Limb (tissue), 2 donors: Measurements from ENCODE around the gene MICAL3.
A peak's percentile ranks its signal among the peaks of the same experiment; 100 is the strongest.
"Not testable (repeated sequence)": the region's sequence is repeated elsewhere in the genome, so short reads cannot be mapped to it uniquely, and the experiment has no call there.

Source experiments
- DNase-seq, 2 donors: peaks; one replicate each; pipeline ENCODE4 v3.0.0-alpha.2; 2016; ENCODE audit errors: extremely low spot score in 2 of 2

The MICAL3 gene

DNA sequence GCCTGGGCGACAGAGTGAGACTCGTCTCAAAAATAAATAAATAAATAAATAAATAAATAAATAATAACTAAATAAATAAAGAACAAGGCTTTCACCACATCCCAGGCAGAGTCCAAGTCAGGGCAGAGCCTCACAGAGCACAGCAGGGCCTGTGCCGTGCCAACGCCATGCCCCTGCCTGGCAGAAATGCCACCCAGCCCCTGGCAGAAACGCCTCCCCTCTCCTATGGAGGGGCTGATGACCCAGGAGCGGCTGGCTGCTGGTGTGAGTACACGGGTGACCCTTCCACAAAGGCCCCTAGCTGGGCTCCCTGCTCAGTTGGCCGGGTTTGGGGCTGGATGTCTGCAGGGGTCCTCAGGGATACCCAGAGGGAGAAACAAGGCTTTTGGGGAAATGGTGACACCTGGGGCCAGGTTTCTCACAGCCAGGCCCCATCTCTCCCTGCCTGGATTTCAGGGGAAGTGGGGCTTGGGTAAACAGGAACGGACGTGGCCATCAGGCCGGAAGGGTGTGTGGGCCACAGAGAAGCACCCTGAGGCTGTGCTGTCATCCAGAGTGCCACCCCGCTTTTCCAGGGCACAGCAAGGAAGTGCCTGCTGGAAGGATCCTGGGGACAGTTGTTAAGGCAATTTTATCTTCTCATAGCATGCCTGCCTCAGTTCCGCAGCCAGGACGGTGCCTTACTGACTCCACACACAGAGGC, 255.2 kb downstream of the MICAL3 start:
- DNase-seq = no peak

DNA sequence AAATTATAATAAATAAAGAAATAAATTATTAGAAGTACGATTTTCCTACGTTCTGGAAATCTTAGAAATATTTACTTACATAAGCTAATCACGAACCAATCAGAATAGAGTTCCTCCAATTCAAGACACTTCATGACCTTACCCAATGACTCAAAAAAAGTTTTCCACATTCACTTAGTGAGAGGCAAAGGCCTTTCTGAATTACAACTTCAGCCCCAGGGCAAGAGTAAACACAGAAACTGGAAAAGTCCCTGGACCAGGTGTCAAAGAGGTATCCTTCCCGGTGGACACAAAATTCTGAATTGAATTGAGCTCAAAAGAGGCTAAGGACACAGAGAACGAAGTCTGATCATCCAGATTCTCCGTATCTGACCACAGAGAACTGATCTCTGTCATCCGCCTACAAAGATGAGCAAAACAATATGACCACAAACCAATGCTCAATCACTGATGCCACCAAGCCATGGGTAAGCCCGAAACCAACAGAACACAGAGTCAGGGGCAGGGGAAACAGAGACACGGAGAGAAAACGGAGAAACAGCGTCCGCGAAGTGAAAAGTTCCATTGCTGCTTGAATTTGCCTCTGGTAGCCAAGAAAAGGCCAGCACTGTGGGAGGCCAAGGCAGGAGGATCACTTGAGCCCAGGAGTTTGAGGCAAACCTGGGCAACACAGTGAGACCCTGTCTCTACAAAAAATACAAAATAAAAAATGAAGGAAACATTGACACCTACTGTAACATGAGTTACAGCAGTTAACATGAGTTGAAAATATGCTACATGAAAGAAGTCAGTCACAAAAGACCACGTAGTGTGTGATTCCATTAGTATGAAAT, 256.9 kb downstream of the MICAL3 start:
- no peak for DNase-seq

DNA sequence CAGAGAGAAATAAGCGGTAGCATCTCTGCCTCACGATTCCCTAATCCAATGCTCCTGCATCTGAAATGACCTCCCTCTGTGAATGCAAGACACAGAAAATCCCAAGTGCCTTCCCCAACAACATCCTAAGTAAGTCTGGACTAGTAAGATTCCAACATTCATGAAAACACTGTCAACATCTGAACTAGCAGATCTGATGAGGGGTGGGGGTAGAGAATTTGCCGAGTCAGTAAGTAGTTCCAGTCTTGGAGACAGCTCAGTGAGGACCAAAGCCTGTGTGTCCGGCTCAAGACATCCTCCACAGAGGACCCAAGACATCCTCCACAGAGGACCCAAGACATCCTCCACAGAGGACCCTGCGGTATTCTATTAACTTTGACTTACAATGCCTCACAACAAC, 259.5 kb downstream of the MICAL3 start:
- DNase-seq = not testable (repeated sequence)

DNA sequence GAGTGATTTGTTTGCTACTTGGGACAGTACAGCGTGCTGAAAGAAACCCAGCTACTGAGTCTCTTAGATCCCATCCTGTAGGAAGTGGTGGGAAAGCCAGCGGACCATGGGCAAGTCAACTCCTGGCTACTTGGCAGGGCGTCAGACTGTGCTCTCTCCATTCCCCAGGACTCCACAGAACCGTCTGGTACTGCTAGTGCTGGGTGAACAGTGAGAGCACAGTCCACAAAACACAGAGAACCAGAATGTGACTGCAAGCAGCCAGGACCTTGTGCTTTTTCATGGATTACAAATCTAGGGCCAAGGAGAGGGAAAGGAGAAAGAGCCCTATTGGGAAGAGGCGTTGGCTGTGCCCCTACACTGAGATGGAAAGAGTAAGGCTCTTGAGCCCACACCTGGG, 260.3 kb downstream of the MICAL3 start:
- DNase-seq = no peak

DNA sequence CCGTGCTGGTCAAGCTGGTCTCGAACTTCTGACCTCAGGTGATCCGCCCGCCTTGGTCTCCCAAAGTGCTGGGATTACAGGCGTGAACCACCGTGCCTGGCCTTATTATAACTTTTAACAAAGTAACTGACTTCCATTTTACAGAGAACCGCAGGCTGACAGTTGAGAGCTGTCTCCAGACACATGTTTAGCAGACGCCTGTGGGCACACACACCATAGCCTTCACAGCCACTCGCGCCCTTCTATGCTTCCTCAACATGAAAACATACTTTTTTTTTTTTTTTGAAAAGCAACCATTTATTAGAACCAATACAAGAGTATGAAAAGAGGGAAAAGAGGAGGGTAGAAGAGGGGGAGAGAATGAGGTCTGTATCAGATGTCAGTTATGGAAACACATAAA, 260.9 kb downstream of the MICAL3 start:
- not testable (repeated sequence) for DNase-seq

DNA sequence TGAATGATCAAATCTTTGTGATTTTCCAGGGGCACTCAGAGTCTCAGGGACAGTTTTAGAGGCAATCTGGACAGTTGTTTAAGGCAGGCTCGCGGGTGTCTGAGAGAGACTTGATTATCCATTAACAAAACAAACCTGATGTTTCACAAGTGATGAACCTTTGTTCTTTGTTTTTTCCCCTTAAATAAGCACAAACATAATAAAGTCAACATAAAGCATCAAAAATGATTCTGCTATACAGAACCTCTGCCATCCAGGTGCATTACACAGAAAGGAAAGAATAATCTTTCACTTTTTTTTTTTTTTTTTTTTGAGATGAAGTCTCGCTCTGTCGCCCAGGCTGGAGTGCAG, 263.2 kb downstream of the MICAL3 start:
- DNase-seq = no peak

DNA sequence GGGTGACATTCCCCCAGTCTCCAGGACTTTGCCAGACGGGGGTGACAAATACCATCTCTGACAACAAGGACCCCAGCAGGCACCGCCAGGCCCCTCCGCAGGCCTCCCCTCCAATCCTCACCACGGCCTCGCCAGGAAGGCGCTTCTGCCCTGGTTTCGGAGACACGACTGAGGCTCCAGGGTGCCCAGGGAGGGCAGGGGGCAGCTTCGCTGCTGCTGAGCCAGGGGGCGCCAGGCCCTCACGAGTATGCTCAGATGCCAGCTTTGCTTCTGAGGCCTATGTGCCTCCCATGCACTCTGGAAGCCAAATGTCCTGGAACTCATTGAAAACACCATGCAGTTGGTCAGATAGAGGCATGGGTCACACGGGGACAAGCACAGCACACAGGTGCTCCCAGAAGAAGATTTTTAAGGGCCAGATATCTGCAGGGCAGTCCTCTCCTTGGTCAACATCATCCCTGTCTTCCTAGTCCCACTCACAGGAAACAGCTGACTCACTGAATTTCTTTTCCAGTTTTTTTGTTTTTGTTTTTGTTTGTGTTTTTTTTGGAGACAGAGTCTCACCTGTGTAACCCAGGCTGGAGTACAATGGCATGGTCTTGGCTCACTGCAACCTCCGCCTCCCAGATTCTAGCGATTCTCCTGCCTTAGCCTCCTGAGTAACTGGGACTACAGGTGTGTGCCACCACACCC, 270.0 kb downstream of the MICAL3 start:
- no peak for DNase-seq

DNA sequence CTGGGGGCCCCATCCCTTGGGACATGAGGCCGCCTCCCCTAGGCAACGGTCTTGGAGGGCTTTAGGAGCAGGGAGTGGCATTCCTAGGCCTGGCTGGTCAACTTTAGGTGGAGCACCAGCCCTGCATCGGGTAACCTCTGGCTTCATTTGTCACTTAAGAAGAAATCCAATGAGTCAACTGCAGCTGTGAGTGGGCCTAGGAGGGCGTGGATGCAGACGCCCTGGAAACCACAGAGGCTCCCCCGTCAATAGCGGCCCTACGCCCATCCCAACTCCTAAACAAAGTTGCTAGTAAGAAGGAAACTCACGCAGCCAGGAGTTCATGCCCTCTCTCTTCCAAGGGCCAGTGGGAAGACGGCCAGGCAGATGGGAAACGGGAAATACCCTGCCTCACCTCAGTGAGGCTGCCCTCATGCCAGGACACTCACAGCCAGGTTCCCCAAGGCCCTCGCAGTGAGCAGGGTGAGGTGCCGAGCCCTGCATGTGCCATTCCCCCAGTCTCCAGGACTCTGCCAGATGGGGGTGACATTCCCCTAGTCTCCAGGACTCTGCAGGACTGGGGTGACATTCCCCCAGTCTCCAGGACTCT, 270.9 kb downstream of the MICAL3 start:
- no peak for DNase-seq

DNA sequence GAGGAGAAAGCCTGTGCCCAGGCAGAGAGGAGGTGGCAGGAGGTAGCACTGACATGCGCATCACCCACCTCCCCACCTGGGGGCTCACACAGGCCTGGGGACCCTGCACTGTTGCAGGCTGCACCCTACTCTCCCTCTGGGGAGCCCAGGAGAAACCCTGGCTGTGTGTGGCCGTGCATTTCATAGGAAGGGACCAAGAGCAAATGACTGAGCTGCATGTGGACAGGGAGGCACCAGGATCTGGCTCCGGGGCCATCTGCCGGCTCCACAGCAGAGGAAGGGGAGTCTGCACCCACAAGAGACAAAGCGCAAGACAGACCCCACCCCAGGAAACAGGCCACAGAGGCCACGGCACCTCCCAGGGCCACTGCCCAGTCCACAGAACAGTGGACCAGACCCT, 272.8 kb downstream of the MICAL3 start:
- DNase-seq = no peak

DNA sequence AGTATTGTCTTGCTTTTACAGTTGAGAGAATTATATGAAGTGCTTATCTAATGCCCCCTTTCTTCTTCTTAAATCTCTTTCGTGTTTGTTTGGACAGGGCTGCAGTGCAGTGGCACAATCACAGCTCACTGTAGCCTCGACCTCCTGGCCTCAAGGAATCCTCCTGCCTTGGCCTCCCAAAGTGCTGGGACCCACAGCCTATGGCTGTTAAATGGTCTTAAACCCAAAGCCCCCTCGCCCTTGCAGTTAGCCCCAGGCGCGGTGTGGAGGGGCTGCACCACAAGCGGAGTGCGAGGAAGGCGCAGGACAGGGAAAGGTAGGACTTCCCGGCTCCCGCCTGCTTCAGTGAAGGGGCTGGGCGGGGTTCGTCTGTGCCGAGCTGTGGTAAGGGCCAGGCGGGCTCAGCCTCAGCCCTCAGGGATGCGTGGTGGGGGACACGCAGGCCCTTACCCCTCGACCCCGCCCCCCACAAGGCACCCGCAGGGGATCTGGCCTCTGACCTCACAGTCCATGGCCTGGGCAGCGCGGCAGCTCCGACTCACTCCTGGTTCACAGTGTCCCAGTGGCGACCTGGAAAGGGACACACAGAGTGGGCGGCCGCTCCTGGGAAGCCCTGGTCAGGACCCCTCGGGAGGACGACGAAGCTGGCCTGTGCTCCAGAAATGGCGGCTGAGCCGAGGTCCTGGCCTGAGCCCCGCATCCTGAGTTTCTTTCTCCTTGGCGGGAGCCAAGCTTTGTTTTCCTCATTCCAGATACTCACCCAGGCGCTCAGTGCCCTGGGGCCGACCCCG, 274.6 kb downstream of the MICAL3 start:
- no peak for DNase-seq

DNA sequence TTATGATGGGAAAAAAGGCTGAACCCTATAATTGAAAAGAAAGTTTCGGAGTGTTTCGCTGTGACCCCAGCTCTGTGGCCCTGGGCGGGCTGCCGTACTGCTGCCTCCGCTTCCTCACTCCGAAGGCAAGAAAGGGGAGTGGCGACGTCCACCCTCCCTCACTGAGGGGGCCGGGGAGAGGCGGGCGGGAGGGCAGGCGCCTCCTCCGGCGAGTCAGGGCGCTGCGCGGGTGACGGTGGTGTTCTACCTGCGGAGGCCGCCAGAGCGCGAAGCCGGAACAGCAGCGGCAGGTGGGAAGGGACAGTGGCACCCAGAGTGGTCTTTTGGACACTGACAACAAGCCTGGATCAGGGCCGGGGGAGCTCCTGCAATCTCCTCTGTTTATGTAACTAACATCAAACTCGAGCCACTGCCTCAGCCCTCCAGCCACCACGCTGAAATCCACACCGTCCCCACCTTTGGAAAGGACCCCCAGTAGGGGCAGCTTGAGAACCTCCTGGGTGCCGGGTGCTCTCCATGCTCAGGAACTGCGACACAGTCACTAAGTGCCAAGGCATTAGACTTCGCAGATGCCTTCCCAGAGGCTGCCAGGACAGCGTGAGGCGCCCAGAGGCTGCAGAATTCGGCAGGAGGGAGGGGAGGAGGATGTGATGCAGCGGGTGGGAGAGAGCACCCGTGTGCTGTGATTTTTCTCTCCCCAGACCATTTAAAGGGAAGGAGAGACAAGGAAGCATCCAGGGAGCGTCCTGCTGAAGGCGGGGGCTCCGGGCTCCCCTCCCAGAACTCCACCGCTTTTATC, 275.6 kb downstream of the MICAL3 start:
- no peak for DNase-seq

DNA sequence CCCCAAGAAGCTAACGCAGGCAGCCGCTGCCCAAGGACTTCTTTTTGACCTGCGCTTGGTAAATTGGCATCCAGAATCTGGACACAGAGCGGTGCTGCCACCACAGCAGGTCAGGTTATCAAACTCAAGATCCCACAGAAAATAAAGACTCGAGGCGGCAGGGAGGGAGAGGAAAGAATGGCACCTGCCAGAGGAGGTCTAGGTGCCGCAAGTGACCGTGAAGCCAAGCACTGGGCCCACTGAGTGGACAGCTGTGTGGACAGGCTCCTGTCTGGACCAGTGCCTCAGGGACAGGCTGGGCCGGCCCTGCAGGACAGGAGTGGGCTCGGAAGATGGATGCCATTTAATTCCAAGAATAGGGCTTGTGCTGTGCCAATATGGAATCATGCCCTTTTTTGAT, 277.4 kb downstream of the MICAL3 start:
- no peak for DNase-seq

DNA sequence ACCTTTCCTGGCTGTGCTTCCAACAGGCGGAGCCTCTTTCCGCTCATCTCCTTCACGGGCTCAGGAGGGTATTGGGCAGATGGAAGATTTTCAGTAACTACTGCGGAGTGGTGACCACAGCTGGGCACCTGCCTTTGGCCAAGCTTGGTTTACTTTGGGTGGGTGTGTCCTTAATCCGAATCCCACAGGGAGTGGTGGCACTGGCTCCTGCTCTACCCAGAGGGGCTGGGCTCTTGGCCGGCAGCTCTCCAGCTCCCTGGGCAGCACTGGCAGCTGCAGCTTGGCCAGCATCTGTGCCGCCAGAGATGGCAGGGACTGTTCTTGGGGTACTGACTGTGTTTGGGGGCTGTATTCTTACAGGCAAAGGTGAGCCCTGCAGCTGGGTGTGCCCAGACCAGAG, 279.9 kb downstream of the MICAL3 start:
- no peak for DNase-seq

DNA sequence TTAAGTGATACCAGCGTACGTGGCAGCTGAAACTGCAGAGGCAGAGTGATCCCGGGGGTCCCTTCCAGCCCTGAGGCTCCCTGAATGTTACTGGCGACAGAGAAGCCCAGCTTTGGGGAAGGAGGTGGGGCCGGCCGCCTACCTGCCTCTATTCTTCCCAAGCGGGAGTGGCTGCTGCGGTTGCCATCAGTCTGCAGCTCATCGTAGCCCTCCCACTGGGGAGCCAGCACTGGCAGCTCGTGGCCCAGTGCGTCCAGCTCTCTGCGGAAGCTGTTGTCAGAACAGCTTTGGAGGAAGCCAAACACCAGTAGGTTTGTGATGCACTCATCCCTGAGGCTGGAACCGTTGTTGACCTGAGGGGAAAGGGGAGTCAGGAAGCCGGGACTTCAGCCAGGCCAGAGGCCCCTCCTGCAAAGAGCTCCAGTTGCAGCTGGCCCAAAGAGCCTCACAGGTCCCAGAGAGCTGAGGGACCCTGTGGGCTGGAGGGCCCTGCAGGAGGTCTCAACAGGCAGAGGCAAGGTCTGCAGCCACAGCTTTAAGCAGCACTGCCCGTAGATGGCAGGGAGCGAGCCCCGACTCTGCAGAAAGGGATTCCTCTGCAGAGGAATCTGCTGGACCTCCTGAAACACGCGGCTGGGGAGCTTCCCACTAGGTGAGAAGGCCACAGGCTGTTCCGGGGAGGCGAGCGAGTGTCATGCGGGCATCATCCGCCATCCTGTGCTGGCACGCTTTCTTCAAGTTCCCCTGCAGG, 280.5 kb downstream of the MICAL3 start:
- DNase-seq = no peak

DNA sequence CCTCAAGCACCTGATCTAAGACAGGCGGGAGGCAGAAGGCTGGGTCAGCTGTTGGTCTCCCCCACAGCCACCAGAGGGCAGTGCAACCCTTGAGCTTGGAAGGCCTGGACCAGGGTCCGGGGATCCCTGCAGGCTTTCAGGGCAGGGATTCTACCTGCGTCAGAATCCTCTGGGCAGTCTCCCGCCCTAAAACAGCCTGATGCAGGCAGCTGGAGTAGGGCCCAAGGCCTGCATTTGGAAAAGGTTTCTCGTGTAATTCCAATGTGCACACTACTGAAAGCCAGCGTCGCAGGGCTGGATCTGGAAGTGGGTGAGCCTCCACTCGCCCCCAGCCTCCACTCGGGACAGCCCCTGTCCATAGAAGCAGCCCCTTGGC, 281.8 kb downstream of the MICAL3 start:
- DNase-seq = peak in 1 of 2 donors; percentile 85

DNA sequence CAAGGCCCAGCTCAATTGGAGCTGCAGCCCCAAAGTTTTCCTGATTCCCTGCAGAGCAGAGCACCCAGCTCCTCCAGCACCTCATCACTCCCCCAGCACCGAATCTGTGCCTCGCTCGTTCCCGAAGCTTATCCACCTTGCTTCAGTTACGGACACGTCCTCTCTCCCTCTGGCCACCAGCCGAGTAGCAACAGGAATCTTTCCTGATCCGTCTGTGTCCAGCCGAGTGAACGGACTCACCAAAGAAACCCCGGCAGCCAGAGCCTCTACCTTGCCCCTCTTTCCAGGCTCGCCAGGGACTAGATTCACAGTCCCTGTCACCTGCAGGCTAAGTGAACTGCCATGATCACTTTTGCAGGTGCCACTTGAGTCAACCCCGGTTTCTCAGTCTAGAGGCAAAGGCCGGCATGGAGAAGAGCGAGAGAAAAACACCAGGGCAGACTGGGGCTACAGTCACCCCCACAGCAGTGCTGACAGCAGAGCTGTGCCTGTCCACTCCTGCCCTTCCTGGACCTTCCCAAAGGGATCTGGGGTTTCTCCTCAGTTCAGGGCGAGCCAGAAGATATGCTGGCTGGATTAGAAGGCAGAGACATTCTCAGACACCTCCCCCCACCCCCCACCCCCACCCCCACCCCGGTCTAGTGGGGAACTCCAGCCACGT, 282.4 kb downstream of the MICAL3 start:
- DNase-seq = no peak

DNA sequence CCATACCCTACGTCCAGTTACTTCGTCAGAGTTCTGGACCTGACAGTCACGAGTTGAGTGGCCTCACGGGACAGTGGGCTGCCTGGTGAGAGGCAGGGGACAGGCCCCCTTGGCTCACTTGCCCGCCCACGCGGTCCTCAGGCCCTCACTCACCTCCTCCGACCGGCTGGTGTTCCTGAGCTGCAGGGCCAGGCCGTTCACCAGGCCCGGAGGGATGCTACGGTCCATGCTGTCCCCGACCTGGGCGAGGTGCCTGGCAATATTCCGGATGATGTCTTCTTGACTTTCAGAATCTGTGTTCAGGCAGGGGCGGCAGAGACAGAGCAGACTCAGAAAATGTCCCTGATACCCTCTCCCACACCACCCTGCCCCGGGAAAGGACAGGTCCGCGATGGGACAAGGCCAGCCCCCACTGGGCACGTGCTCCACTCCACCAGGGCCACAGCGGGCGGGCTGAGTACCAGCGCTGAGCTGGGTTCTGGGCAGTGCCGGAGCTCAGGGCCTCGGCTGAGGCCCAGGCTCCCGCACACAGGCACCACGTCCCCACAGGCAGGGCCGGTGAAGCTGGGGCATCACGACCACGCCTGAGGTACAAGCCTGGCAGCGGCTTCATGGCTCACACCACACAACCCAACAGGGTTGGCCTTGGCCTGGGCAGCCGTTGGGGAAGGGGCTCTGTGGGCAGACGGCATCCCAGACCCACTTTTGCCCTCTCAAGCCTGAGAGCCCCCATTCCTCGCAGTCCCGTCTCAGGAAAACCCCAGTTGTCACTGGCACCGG, 285.0 kb downstream of the MICAL3 start:
- no peak for DNase-seq

DNA sequence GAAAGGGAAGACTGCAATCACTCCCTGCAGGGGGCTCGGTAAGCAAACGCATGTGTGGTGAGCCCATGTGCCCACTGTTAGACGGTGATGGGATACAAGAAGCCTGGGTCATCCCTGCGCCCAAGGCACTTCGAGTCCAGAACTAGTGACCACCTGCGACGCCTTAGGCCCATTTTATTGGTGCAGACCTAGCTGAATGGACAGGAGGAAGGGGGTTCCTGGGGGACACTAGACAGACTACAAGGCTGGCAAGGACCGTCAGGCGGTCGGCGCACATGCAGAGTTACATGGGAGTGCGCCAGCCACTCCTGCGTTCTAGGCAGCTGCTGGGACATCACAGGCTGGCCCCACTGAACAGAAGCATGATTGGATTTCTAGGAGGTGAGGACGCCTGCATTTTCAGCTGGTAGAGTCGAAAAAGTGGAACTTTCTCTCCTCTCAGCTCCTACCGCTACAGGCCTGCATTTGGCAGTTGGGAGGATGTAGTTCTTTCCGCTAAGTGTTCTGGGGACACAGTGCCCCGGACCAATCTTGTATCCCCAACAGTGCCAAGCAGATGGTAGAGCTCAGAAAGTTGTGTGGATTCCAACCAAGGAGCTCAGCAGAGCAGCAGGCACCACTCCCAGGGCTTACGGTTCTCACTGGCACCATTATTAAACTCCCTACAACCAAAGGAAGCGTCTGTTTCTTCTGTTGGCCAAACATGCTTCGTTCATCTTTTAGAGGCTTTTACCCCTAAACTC, 285.8 kb downstream of the MICAL3 start:
- DNase-seq = no peak
